NCI-H345 (cell line): ENCODE results near the gene HSPA12B.

Source experiments
- DNase-seq: peaks from one replicate; lab custom pipeline; 2025; lab: John Stamatoyannopoulos, UW

Gene HSPA12B

GRCh38 chr20:3729811-3730540 is 2.5 kb upstream of the HSPA12B start:
- no peak for DNase-seq

- DNase-seq = no peak
Measured at GRCh38 chr20:3730803-3731672, 1.4 kb upstream of the HSPA12B start.

GRCh38 chr20:3731944-3732326 is 550 bp upstream of the HSPA12B start:
- DNase-seq = no peak

- no peak for DNase-seq
Measured at GRCh38 chr20:3733119-3733995, 872 bp downstream of the HSPA12B start.

GRCh38 chr20:3734111-3734843 is 1.8 kb downstream of the HSPA12B start:
- no peak for DNase-seq

DNA sequence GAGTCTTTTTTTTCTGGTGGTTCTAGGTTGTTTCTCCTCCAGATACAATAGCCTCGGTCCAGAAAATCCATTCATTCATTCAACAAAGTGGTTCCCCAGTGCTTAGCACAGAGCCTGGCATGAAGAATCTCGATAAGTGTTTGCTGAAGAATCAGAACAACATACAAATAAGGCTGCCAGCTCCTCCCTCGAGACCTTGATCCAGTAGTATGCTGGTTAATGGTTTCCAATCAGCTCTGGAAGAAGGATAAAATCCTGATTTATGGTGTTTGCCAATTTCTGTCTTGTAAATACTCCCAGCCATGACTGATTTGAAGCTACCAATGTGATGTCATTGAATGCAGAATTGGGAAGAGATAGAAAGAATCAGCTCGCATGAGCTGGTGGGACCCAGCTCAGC is 3.3 kb downstream of the HSPA12B start:
- DNase-seq = no peak

- DNase-seq = peak; percentile 47
Measured at GRCh38 chr20:3738111-3739053, 5.9 kb downstream of the HSPA12B start.

DNA sequence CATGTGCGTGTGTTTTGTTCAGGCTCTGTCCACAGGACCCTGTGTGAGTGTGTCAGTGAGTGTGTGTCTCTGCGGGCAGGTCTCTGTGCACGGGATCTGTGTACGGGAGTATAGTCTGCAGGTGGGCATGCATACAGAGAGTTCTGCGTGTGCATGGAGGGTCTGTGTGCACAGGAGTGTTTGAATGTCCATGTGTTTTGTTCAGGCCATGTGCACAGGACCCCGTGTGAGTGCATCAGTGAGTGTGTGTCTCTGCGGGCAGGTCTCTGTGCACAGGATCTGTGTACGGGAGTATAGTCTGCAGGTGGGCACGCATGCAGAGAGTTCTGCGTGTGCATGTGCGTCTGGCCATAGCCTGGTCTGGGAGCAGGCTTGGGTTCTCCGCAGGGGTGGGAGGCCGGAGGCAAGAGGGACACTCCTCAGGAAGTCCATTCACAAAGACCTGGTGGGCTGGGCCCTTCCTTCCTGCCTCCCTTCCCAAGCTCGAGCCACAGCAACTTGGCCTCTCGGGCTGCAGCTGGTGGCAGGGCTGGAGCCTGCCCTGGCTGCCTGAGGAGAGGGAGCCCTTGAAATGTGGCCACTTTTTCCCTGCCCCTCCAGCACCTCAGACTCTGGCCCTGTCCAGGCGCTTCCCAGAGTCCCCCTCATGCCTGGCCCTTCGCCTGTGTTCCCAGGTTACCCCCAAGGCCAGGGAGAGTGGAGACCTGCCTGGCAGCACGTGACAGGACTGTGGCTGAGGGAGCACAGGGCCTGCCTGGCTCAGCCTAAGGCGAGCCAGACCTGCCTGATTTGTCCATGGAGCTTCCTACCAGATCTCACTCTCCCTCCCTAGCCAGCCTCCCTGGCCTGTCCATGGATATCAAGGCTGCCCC is 6.8 kb downstream of the HSPA12B start:
- no peak for DNase-seq

DNA sequence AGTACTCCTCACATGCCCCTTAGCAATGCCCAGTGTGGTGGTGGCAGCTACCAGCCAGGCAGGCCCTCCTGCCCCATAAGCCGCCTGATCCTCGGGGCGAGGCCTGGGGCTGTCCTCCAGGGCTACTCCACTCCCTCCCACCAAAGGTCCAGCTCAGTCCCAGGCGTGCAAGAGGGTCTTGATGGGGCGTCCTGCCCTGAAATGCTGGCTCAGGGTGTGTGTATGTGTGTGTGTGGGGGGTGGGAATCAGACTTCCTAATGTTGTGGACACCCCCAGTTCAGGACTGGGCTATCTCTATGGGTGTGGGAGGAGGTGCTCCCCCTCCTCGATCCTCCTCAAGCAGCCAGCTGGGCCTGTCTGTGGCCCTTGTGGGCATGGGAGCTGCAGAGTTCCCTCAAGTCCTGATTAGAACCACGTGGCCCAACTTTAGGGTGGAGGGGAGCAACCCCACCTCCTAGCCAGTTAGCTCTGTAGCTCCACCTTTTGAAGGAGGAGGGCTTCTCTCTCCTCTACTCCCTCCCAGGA is 7.5 kb downstream of the HSPA12B start:
- DNase-seq = no peak

GRCh38 chr20:3740615-3741301 is 8.3 kb downstream of the HSPA12B start:
- no peak for DNase-seq

- no peak for DNase-seq
Measured at GRCh38 chr20:3741836-3742458, 9.5 kb downstream of the HSPA12B start.

DNA sequence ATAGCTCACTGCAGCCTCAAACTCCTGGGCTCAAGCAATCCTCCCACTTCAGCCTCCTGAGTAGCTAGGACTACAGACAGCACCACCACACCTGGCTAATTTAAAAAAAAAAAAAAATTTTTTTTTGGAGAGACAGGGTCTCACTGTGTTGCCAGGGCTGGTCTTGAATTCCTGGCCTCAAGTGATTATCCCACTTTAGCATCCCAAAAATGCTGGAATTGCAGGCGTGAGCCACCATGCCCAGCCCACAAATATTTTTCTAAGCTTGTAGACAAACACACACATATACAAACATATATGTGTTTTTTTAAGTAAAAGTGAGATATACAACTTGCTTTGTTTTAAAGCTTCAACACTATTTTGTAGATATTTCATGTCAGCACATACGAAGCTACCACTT is 10.8 kb downstream of the HSPA12B start:
- no peak for DNase-seq

GRCh38 chr20:3744037-3744436 is 11.6 kb downstream of the HSPA12B start:
- no peak for DNase-seq

DNA sequence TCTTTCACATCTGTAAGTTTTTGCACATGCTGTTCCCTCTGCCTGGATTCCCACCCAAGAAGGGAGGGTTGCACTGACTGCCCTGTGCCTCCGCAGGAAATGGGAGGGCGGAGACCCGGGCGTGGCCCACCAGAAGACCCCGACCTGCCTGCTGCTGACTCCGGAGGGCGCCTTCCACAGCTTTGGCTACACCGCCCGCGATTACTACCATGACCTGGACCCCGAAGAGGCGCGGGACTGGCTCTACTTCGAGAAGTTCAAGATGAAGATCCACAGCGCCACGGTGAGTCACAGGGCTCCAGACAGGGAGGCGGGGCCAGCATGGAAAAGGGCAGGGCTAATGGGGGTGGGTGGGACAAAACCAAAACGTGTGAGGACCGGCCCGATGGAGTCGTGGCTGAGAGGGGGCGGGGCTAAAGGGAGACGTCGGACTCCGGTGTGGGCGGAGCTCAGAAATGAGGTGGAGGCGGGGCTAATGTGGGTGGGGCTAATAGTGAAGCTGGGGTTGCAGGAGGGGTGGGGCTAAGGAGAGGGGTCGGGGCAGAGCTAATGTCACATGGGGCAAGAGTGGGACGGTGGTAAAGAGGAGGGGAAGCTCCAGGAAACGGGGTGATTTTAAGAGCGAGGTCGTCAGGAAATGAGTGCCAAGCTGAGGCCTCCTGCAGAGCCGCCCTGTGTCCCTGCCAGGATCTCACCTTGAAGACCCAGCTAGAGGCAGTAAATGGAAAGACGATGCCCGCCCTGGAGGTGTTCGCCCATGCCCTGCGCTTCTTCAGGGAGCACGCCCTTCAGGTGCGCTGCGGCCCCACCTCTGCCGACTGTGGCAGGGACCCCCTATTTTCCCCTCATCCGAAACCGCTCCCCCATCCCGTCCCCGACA is 12.6 kb downstream of the HSPA12B start:
- DNase-seq = peak; percentile 86

GRCh38 chr20:3745686-3746173 is 13.2 kb downstream of the HSPA12B start:
- no peak for DNase-seq

DNA sequence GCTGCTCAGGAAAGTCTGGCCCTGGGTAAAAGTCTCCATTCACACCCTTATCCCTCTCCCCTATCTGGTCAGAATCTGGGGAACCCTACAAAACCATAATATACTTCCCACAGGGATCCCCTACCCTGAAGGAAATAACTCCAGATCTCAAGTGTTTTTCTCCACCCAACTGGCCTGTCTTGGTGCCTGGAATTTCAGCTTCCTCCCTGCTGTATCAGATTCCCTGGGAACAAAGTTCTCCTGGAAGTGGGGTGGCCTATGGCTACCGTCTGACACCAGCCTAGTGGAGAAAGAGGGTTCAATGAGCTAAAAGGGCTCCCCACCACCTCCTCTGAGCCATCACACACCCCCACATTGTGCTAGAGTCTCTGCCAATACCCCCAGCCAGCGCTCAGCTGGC is 15.0 kb downstream of the HSPA12B start:
- no peak for DNase-seq

GRCh38 chr20:3748073-3748472 is 15.6 kb downstream of the HSPA12B start:
- DNase-seq = no peak
